DMS 273 (cell line): ENCODE results near the gene SLC35A1.

Experiments
- DNase-seq: peaks from one replicate; lab custom pipeline; 2025; ENCODE audit not compliant: unreplicated experiment; lab: John Stamatoyannopoulos, UW

The SLC35A1 gene

DNA sequence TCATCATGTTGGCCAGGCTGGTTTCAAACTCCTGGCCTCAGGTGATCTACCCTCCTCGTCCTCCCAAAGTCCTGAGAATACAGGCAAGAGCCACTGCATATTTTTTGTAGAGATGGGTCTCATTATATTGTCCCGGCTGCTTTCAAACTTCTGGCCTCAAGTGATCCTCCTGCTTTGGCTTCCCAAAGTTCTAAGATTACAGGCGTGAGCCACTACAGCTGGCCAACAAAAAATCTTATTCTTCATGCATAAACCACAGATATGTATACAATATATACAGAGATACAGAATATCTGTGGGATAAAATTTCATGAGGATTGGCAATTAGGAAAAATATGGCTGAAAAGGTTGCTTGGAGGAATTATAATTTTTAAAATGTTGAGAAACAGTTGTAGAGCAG is 49.9 kb downstream of the SLC35A1 start:
- DNase-seq, result no peak

DNA sequence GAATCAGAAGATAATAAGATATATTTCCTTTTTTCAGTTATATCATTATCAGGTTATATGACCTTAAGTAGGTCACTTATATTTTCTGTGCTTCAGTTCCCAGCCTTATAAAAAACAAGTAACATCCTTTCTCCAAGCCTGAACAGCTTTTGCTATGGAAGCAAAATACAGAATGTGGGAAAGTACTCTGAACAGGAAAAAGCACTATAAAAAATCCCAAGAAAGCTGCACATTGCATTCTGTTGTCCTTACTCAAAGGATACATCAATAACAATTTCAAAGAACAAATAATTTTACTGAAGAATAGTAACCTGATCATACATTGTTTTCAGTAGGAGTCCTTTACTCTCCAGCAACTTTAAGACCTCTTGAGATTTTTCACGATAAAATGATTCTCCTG is 56.4 kb downstream of the SLC35A1 start:
- DNase-seq, result no peak

GRCh38 chr6:87534377-87535047 is 61.7 kb downstream of the SLC35A1 start:
- DNase-seq, result no peak

- DNase-seq, result no peak
These were observed 65.9 kb downstream of the SLC35A1 start for GRCh38 chr6:87538510-87539260.

DNA sequence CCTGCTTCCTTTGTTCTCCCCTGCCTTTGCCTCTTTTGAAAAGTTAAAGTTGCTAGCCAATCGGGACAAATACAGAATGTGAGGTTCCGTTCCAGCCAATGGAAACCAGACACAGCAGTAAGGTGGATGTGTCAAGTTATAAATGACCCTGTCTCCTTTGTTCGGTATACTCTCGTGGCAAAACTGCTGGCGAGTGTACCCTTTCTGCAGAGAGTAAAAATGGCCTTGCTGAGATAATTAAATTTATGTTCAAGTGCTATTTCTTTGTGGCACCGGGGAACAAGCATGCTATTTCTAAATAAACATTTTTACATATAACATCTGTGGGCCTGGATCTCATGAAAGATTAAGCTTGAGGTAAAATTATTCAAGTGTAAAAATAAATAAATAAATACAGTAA is 66.8 kb downstream of the SLC35A1 start:
- DNase-seq, result no peak

- no peak for DNase-seq
These were observed 67.8 kb downstream of the SLC35A1 start for GRCh38 chr6:87540539-87540938.

GRCh38 chr6:87541041-87541440 is 68.3 kb downstream of the SLC35A1 start:
- no peak for DNase-seq

DNA sequence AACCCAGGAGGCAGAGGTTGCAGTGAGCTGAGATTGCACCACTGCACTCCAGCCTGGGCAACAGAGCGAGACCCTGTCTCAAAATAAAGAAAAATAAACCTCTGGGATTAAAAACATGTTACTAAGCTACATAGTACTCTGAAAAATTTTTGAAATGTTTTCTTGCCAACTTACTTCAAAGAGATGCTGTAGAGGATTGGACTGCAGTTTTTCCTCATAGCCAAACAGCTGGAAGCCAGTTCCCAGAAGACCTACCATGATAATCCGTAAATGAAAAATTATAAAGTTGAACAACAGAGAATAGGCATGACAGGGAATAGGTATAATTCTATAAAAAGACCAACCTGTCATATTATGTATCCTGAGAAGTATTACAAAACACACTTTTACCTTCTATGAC is 69.0 kb downstream of the SLC35A1 start:
- no peak for DNase-seq

GRCh38 chr6:87543696-87544473 is 71.1 kb downstream of the SLC35A1 start:
- DNase-seq, result no peak

GRCh38 chr6:87544474-87544735 is 71.6 kb downstream of the SLC35A1 start:
- no peak for DNase-seq

DNA sequence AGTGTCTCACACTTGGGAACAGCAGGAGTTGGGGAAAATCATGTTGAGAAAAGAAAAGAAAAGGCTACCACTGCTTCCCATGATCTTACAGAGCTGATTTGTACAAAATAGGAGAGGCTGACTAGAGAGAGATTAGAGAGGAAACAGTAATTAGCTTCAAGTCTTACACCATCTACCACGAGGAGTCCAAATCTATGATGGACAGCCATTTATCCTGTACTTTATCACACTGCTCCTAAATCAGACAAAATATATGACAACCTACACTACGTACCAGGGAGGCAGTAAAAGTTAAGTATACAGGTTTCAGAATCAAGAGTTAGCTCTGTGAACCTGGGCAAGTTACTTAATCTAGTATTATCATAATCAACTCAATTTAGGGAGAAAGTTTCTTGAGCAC is 79.0 kb downstream of the SLC35A1 start:
- no peak for DNase-seq

DNA sequence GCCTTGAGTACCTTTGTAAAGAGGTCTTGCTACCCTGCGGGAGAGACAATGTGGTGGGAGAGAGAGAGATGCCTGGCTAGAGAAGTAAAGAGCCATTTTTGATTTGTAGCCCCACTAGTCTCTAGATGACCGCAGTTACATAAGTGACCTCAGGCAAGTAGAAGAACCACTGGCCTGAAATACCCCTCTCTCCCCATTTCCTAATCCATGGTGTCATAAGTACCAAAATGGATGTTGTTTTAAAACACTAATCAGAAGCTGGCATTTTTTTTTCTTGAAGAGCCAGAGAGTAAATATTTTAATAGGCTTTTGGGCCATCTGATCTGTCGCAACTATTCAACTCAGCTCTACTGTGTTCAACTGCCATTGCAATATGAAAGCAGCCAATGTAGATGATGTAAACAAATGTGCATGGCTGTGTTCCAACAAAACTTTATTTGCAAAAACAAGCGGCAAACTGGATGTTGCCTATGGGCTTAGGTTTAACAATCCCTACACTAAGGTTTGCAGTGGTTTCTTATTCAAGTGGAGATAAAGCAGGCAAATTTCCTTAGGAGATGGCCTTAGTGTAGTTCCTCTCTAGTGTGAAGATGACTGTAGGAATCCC is 80.5 kb downstream of the SLC35A1 start:
- no peak for DNase-seq

GRCh38 chr6:87555506-87555905 is 82.7 kb downstream of the SLC35A1 start:
- no peak for DNase-seq

- DNase-seq, result no peak
These were observed 85.7 kb downstream of the SLC35A1 start for GRCh38 chr6:87558446-87558845.

DNA sequence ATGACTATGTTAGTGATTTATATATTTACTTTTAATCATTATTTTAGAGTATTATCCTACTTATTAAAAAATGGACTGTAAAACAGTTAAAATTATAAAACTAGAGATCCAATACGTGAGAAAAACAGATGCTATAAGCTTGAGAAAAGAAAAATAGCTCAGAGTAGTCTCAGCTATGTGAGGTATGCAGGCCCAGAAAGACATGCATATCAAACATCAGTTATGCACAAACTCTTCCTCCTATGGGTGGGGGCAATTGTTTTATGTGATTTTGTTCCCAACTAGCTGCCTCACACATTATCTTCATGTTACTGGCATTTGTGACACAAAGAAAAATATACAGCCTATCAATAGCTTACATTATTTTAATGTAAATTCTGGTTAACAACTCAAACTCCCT is 88.2 kb downstream of the SLC35A1 start:
- DNase-seq, result no peak
